ENCODE results near the gene LRRC4C.

GRCh38 chr11:40877981-40878380 is 581.5 kb downstream of the LRRC4C start:
- TF ChIP-seq POLR2A (IDR thresholded peaks at IDR 0.05; ENCODE audit: low read depth, low read length) (no peak), TAF1 (IDR thresholded peaks at IDR 0.05; ENCODE audit: low read depth, low read length) (no peak), POLR2AphosphoS5 (IDR thresholded peaks at IDR 0.05; ENCODE audit: low read depth, low read length) (no peak), SPI1 (IDR thresholded peaks at IDR 0.05; ENCODE audit: low read depth, low read length) (no peak), PAX5 (IDR thresholded peaks at IDR 0.05; ENCODE audit: insufficient read depth, low read length, severe bottlenecking) (no peak), POU2F2 (IDR thresholded peaks at IDR 0.05; ENCODE audit: low read depth, low read length) (no peak)

Data from GM12891 (cell line).